GM12878 (cell line): ENCODE results near the gene TAPT1. TPM values are rescaled to one million over a fixed set of nuclear protein-coding genes. Genes with fewer than 3 reads are reported as not detected.

ENCODE experiments used
- ATAC-seq: fragments of 200-7000 bp; cut with Tn5 transposase; 3 replicates; pipeline ENCODE4 v1.9.1; 2020; ENCODE audit warnings: mild to moderate bottlenecking, moderate library complexity
- BruUV-seq: library from RNA; stranded (reverse); fragments of 400-500 nt; replicated peaks from 2 replicates; lab custom pipeline; 2021; lab: Mats Ljungman, UMichigan
- CTCF ChIA-PET: fragments of 300-600 bp; sonication (Branson Sonifier 250); formaldehyde crosslinking; extraction: SDS; loops from one replicate; lab custom pipeline; 2021; ENCODE audit warnings: inconsistent platforms; lab: Yijun Ruan, JAX
- POLR2A ChIA-PET: fragments of 350-600 bp; formaldehyde crosslinking; extraction: SDS; loops from one replicate; lab custom pipeline; 2021; ENCODE audit warnings: inconsistent platforms; lab: Charles Lee
- RAD21 ChIA-PET: fragments of 300-600 bp; sonication (Branson Sonifier 250); formaldehyde crosslinking; loops from one replicate; lab custom pipeline; 2023; ENCODE audit warnings: antibody characterized with exemption; ENCODE audit not compliant: unreplicated experiment; lab: Charles Lee
- SMC1A ChIA-PET: fragments of 300-600 bp; sonication (Branson Sonifier 250); formaldehyde crosslinking; loops from one replicate; lab custom pipeline; 2023; ENCODE audit not compliant: unreplicated experiment, uncharacterized antibody; lab: Charles Lee
- DNase-seq: peaks from one replicate; pipeline ENCODE4 v3.0.0-alpha.2; 2011; ENCODE audit warnings: low read depth, low spot score
- FAIRE-seq: peaks from 3 replicates; lab custom pipeline; 2011; peaks lifted over from hg19 to GRCh38; lab: Jason Lieb, UNC
- H2AFZ ChIP-seq: 2 replicates; pipeline ENCODE4 v1.6.0; 2011; ENCODE audit warnings: low read depth, low read length, control low read depth; ENCODE audit not compliant: control insufficient read depth
- H3K27ac ChIP-seq: 2 replicates; pipeline ENCODE4 v1.5.1; 2011; ENCODE audit warnings: control low read depth; ENCODE audit not compliant: control insufficient read depth, insufficient read depth
- H3K27me3 ChIP-seq, 2 experiments: replicated peaks in 1 of 2; 2 replicates each; pipeline versions ENCODE4 v1.6.0 to v1.6.1; 2011; ENCODE audit warnings: low read length in 1 of 2; ENCODE audit not compliant: control insufficient read depth in 2 of 2, insufficient read depth in 2 of 2
- H3K36me3 ChIP-seq, 2 experiments: 2 replicates each; pipeline ENCODE4 v1.5.1; 2011; ENCODE audit warnings: low read length in 1 of 2; ENCODE audit not compliant: control insufficient read depth in 2 of 2, insufficient read depth in 2 of 2
- H3K4me1 ChIP-seq: 2 replicates; pipeline ENCODE4 v1.6.1; 2011; ENCODE audit warnings: mild to moderate bottlenecking, low read length, moderate library complexity, mixed read lengths; ENCODE audit not compliant: control insufficient read depth, insufficient read depth
- H3K4me2 ChIP-seq: 2 replicates; pipeline ENCODE4 v1.6.0; 2011; ENCODE audit warnings: control low read depth; ENCODE audit not compliant: control insufficient read depth, insufficient read depth
- H3K4me3 ChIP-seq: fragments of 200-600 bp; sonication (generic); 2 replicates; pipeline ENCODE4 v1.5.1; 2016
- H3K79me2 ChIP-seq: 2 replicates; pipeline ENCODE4 v1.6.0; 2011; ENCODE audit warnings: low read length; ENCODE audit not compliant: control insufficient read depth, insufficient read depth
- H3K9ac ChIP-seq: 2 replicates; pipeline ENCODE4 v1.8.0; 2011; ENCODE audit warnings: low read length, control low read depth, mixed read lengths; ENCODE audit not compliant: control insufficient read depth, insufficient read depth
- H3K9me3 ChIP-seq: replicated peaks from 3 replicates; pipeline ENCODE4 v1.5.1; 2011; ENCODE audit warnings: mild to moderate bottlenecking, low read length; ENCODE audit not compliant: control insufficient read depth, insufficient read depth
- H4K20me1 ChIP-seq: 2 replicates; pipeline ENCODE4 v1.6.0; 2011; ENCODE audit not compliant: control insufficient read depth, insufficient read depth
- BCLAF1 ChIP-seq: fragments of 450-650 bp; IDR thresholded peaks from 2 replicates; pipeline ENCODE4 v1.6.1; 2017; ENCODE audit warnings: antibody characterized with exemption, mild to moderate bottlenecking, moderate library complexity
- BRCA1 ChIP-seq: IDR thresholded peaks from 2 replicates; pipeline ENCODE4 v1.6.1; 2011; ENCODE audit warnings: low read depth, low read length, improper control_type of control experiment
- CEBPB ChIP-seq, 2 experiments: fragments of 150-350 bp in 1 of 2; IDR thresholded peaks; 2 replicates each; pipeline ENCODE4 v1.6.1; 2012 to 2014; ENCODE audit warnings: low read depth in 2 of 2, low read length in 2 of 2, borderline replicate concordance in 1 of 2, inconsistent platforms in 1 of 2
- CREM ChIP-seq: IDR thresholded peaks from 2 replicates; pipeline ENCODE4 v1.6.1; 2014; ENCODE audit warnings: antibody characterized with exemption, low read depth
- E4F1 ChIP-seq: fragments of 450-650 bp; IDR thresholded peaks from 2 replicates; pipeline ENCODE4 v1.6.1; 2018; ENCODE audit warnings: borderline replicate concordance, mild to moderate bottlenecking; ENCODE audit not compliant: partially characterized antibody
- EGR1 ChIP-seq, 2 experiments: IDR thresholded peaks; 1 replicate in 1 of 2; 2 replicates in 1 of 2; pipeline ENCODE4 v1.6.1; 2011 to 2012; ENCODE audit warnings: low read depth in 2 of 2, low read length in 2 of 2, borderline replicate concordance in 1 of 2, mild to moderate bottlenecking in 1 of 2, moderate library complexity in 1 of 2
- ESRRA ChIP-seq: IDR thresholded peaks from 2 replicates; pipeline ENCODE4 v1.6.1; 2012; ENCODE audit warnings: mild to moderate bottlenecking, low read length, improper control_type of control experiment
- FOXM1 ChIP-seq: IDR thresholded peaks from 2 replicates; pipeline ENCODE4 v1.6.1; 2012; ENCODE audit warnings: low read depth, mild to moderate bottlenecking, inconsistent platforms, low read length, moderate library complexity
- HCFC1 ChIP-seq: fragments of 150-350 bp; IDR thresholded peaks from 2 replicates; pipeline ENCODE4 v1.6.1; 2014; ENCODE audit warnings: low read length
- JUNB ChIP-seq: IDR thresholded peaks from 2 replicates; pipeline ENCODE4 v1.6.1; 2016; ENCODE audit warnings: antibody characterized with exemption, mild to moderate bottlenecking
- MYC ChIP-seq: IDR thresholded peaks from 2 replicates; pipeline ENCODE4 v1.6.1; 2011; ENCODE audit warnings: mild to moderate bottlenecking, low read length, moderate library complexity, inconsistent platforms; ENCODE audit not compliant: insufficient read depth, insufficient replicate concordance, insufficient read length, severe bottlenecking
- PBX3 ChIP-seq: IDR thresholded peaks from 2 replicates; pipeline ENCODE4 v1.6.1; 2011; ENCODE audit warnings: mild to moderate bottlenecking, low read depth, low read length, moderate library complexity; ENCODE audit not compliant: insufficient replicate concordance
- PML ChIP-seq: IDR thresholded peaks from 2 replicates; pipeline ENCODE4 v1.6.1; 2012; ENCODE audit warnings: low read length, inconsistent platforms
- POLR2AphosphoS2 ChIP-seq: IDR thresholded peaks from 2 replicates; pipeline ENCODE4 v1.6.1; 2011; ENCODE audit warnings: low read depth, mild to moderate bottlenecking, low read length, improper control_type of control experiment, moderate library complexity
- RCOR1 ChIP-seq: conservative IDR thresholded peaks from 2 replicates; pipeline ENCODE4 v1.6.1; 2012; ENCODE audit warnings: low read depth, low read length, improper control_type of control experiment
- SMC3 ChIP-seq: IDR thresholded peaks from 2 replicates; pipeline ENCODE4 v1.6.1; 2011; ENCODE audit warnings: low read length, improper control_type of control experiment, borderline replicate concordance
- SREBF1 ChIP-seq: IDR thresholded peaks from 2 replicates; pipeline ENCODE4 v1.6.1; 2012; ENCODE audit warnings: mild to moderate bottlenecking, low read length
- TAF1 ChIP-seq: IDR thresholded peaks from 2 replicates; pipeline ENCODE4 v1.6.1; 2011; ENCODE audit warnings: mild to moderate bottlenecking, low read depth, low read length, borderline replicate concordance
- in situ Hi-C: fragments of 300-500 bp; cut with MboI; formaldehyde crosslinking; loops from 9 replicates; pipeline ENCODE4 v1.14.3; 2018; ENCODE audit warnings: mixed read lengths
- intact Hi-C: fragments of 100-400 bp; cut with micrococcal nuclease; formaldehyde crosslinking; loops from one replicate; pipeline ENCODE4 v1.14.2; 2022; ENCODE audit not compliant: unreplicated experiment
- polyA plus RNA-seq, 11 experiments: library from polyadenylated mRNA; depleted of rRNA in 4 of 11; unstranded in 6 of 11; stranded (reverse) in 5 of 11; fragments of >200 nt; fragmentation: Nextera tagmentation in 4 of 11; fragmentation: Illumina TruSeq in 1 of 11; extraction: Ambion mirVana in 4 of 11; extraction: Trizol in 1 of 11; gene quantifications; 1 replicate in 1 of 11; 2 replicates in 10 of 11; pipeline versions ENCODE4 v1.2.1 to v1.2.3, GENCODE V29; 2011 to 2016; ENCODE audit warnings: inconsistent platforms in 2 of 11, missing spikeins in 2 of 11, low read depth in 1 of 11
- total RNA-seq, 4 experiments: library from RNA; depleted of rRNA in 3 of 4; stranded (reverse); fragments of >200 nt in 3 of 4; fragmentation: Illumina TruSeq in 1 of 4; extraction: Trizol in 1 of 4; gene quantifications; 2 replicates each; pipeline versions ENCODE4 v1.2.1 to v1.2.3, GENCODE V29; 2013 to 2021

TAPT1 gene
- total and polyA plus RNA-seq, 10 of the 15 experiments (the other 5 are each of a cell fraction or from before 2014, with no cell fraction given) = 0.91 to 23.3 (median 9.5) TPM

- ChIA-PET SMC1A (interaction anchor here (1.0 to 1.2 kb wide), 2 partner anchors 9 to 12 kb away, joined by 3 to 4 read pairs; no protein-coding TSS in a partner anchor), RAD21 (no interaction called here), POLR2A (no interaction called here), CTCF (interaction anchor here (0.9 to 3.7 kb wide), 4 partner anchors 9 to 23 kb away, joined by 3 to 27 read pairs (median 4); no protein-coding TSS in a partner anchor)
- no peak overlapping the region for H3K27ac ChIP-seq
- no peak overlapping the region for H3K4me3 ChIP-seq
- in situ Hi-C loops (no loop called here), intact Hi-C loops (no loop called here)
- DNase-seq = no peak
- ATAC-seq = no peak
- BruUV-seq = no TSS peak
- H3K9ac ChIP-seq = no peak overlapping the region
- H3K4me2 ChIP-seq = no peak overlapping the region
- H3K79me2 ChIP-seq = no peaks in the 10 kb centered on the region
- TF ChIP-seq CREM (no peak), SMC3 (no peak), SREBF1 (no peak), CEBPB (IDR thresholded peaks at IDR 0.05; ENCODE audit: borderline replicate concordance in 1 of 2, low read depth in 2 of 2, low read length in 2 of 2) (no peak), BCLAF1 (no peak), HCFC1 (no peak), EGR1 (IDR thresholded peaks at IDR 0.05; ENCODE audit: borderline replicate concordance in 1 of 2, low read depth in 2 of 2, low read length in 2 of 2) (no peak), MYC (no peak), JUNB (no peak), TAF1 (no peak), ESRRA (no peak), FOXM1 (no peak), PBX3 (no peak), E4F1 (no peak), PML (no peak), BRCA1 (no peak), RCOR1 (no peak), POLR2AphosphoS2 (no peak)
- no peaks in the 10 kb centered on the region for H4K20me1 ChIP-seq
- peaks cover 5 to 13% of the 10 kb centered on the region in 2 experiments for H3K36me3 ChIP-seq
- H3K27me3 ChIP-seq = no peaks in the 10 kb centered on the region
- H3K9me3 ChIP-seq = no peaks in the 10 kb centered on the region
- H3K4me1 ChIP-seq = no peaks in the 10 kb centered on the region
- FAIRE-seq = no peak
- H2AFZ ChIP-seq = no peak overlapping the region
Observed at GRCh38 chr4:16187455-16187854, 38.8 kb downstream of the TAPT1 start.
